GM21737 (cell line): ENCODE measurements around the gene NECTIN2.
"Not testable (repeated sequence)": the region's sequence is repeated elsewhere in the genome, so short reads cannot be mapped to it uniquely, and the experiment has no call there.

Experiments used
- ATAC-seq: cut with Tn5 transposase; IDR thresholded peaks from one replicate; pipeline ENCODE4 v1.9.1; 2021; ENCODE audit warnings: mild to moderate bottlenecking, moderate library complexity; ENCODE audit not compliant: unreplicated experiment

Gene NECTIN2

DNA sequence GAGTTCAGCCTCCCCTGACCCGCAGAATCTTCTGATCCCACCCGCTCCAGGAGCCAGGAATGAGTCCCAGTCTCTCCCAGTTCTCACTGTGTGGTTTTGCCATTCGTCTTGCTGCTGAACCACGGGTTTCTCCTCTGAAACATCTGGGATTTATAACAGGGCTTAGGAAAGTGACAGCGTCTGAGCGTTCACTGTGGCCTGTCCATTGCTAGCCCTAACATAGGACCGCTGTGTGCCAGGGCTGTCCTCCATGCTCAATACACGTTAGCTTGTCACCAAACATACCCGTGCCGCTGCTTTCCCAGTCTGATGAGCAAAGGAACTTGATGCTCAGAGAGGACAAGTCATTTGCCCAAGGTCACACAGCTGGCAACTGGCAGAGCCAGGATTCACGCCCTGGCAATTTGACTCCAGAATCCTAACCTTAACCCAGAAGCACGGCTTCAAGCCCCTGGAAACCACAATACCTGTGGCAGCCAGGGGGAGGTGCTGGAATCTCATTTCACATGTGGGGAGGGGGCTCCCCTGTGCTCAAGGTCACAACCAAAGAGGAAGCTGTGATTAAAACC lies 58.4 kb downstream of the NECTIN2 start:
- no peak for ATAC-seq

GRCh38 chr19:44905437-44906160 lies 59.5 kb downstream of the NECTIN2 start, which contains the start of gene APOE:
APOE (plus strand) TSS chr19:44905796; CDS start chr19:44906625, 829 bp downstream.
- ATAC-seq, result no peak

DNA sequence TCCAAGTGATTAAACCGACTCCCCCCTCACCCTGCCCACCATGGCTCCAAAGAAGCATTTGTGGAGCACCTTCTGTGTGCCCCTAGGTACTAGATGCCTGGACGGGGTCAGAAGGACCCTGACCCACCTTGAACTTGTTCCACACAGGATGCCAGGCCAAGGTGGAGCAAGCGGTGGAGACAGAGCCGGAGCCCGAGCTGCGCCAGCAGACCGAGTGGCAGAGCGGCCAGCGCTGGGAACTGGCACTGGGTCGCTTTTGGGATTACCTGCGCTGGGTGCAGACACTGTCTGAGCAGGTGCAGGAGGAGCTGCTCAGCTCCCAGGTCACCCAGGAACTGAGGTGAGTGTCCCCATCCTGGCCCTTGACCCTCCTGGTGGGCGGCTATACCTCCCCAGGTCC lies 61.5 kb downstream of the NECTIN2 start:
- ATAC-seq, result no peak

DNA sequence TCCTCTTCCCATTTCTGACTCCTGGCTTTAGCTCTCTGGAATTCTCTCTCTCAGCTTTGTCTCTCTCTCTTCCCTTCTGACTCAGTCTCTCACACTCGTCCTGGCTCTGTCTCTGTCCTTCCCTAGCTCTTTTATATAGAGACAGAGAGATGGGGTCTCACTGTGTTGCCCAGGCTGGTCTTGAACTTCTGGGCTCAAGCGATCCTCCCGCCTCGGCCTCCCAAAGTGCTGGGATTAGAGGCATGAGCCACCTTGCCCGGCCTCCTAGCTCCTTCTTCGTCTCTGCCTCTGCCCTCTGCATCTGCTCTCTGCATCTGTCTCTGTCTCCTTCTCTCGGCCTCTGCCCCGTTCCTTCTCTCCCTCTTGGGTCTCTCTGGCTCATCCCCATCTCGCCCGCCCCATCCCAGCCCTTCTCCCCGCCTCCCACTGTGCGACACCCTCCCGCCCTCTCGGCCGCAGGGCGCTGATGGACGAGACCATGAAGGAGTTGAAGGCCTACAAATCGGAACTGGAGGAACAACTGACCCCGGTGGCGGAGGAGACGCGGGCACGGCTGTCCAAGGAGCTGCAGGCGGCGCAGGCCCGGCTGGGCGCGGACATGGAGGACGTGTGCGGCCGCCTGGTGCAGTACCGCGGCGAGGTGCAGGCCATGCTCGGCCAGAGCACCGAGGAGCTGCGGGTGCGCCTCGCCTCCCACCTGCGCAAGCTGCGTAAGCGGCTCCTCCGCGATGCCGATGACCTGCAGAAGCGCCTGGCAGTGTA lies 62.2 kb downstream of the NECTIN2 start:
- no peak for ATAC-seq

DNA sequence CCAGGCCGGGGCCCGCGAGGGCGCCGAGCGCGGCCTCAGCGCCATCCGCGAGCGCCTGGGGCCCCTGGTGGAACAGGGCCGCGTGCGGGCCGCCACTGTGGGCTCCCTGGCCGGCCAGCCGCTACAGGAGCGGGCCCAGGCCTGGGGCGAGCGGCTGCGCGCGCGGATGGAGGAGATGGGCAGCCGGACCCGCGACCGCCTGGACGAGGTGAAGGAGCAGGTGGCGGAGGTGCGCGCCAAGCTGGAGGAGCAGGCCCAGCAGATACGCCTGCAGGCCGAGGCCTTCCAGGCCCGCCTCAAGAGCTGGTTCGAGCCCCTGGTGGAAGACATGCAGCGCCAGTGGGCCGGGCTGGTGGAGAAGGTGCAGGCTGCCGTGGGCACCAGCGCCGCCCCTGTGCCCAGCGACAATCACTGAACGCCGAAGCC lies 62.8 kb downstream of the NECTIN2 start:
- ATAC-seq, result no peak

- ATAC-seq, result no peak
Observed at GRCh38 chr19:44909775-44910174, 63.7 kb downstream of the NECTIN2 start.

DNA sequence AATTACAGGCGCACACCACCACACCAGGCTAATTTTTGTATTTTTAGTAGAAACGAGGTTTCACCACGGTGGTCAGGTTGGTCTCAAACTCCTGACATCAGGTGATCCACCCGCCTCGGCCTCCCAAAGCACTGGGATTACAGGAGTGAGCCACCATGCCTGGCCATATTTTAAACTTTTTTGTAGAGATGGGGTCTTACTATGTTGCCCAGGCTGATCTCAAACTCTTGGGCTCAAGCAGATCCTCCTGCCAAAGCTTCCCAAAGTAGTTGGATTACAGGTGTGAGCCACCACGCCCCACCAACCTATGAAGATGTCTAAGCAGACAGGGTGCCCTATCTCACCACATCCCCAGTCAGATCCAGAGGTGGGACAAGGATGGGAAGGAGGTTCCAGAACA lies 65.8 kb downstream of the NECTIN2 start:
- not testable (repeated sequence) for ATAC-seq

GRCh38 chr19:44912854-44913253 lies 66.8 kb downstream of the NECTIN2 start:
- no peak for ATAC-seq

GRCh38 chr19:44913512-44914432 lies 67.7 kb downstream of the NECTIN2 start:
- ATAC-seq, result not testable (repeated sequence)

DNA sequence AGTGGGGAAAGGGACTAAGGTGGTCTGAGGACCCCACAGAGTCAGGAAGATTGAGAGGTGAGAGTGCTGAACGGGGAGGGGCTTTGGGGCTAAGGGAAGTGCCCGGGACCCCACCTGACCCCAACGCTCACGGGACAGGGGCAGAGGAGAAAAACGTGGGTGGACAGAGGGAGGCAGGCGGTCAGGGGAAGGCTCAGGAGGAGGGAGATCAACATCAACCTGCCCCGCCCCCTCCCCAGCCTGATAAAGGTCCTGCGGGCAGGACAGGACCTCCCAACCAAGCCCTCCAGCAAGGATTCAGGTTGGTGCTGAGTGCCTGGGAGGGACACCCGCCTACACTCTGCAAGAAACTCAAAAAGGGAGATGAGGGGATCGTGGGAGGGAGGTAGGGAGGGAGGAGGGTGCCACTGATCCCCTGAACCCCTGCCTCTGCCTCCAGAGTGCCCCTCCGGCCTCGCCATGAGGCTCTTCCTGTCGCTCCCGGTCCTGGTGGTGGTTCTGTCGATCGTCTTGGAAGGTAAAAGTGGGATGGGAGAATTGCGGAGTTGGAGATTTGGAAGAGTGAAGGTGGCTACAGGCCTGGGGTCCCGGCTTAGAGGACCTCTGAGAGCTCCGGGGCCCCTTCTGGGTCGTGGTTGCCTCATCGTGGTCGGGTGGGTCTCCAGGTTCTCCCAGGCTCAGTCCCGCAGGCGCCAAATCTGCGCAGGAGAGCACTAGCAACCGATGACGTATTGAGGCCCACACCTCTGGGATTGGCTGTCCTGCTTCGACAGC lies 68.5 kb downstream of the NECTIN2 start, which contains the start of gene APOC1:
APOC1 (plus strand) TSS at position 176 of the 774 bp plus-strand sequence; CDS start at position 460, 284 bp downstream.
- peak; percentile 81 for ATAC-seq

DNA sequence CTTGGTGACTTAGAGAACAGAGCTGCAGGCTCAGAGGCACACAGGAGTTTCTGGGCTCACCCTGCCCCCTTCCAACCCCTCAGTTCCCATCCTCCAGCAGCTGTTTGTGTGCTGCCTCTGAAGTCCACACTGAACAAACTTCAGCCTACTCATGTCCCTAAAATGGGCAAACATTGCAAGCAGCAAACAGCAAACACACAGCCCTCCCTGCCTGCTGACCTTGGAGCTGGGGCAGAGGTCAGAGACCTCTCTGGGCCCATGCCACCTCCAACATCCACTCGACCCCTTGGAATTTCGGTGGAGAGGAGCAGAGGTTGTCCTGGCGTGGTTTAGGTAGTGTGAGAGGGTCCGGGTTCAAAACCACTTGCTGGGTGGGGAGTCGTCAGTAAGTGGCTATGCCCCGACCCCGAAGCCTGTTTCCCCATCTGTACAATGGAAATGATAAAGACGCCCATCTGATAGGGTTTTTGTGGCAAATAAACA lies 78.2 kb downstream of the NECTIN2 start:
- ATAC-seq, result no peak

- no peak for ATAC-seq
Observed at GRCh38 chr19:44925114-44925891, 79.2 kb downstream of the NECTIN2 start.

GRCh38 chr19:44926245-44927077 lies 80.4 kb downstream of the NECTIN2 start:
- not testable (repeated sequence) for ATAC-seq

GRCh38 chr19:44927746-44928145 lies 81.6 kb downstream of the NECTIN2 start:
- ATAC-seq, result no peak

- ATAC-seq, result no peak
Observed at GRCh38 chr19:44930088-44930487, 84.0 kb downstream of the NECTIN2 start.

GRCh38 chr19:44931541-44931940 lies 85.4 kb downstream of the NECTIN2 start:
- no peak for ATAC-seq
